Measurements from ENCODE around the gene TAF4.
"Not testable (repeated sequence)": the region's sequence is repeated elsewhere in the genome, so short reads cannot be mapped to it uniquely, and the experiment has no call there.

The TAF4 gene

DNA sequence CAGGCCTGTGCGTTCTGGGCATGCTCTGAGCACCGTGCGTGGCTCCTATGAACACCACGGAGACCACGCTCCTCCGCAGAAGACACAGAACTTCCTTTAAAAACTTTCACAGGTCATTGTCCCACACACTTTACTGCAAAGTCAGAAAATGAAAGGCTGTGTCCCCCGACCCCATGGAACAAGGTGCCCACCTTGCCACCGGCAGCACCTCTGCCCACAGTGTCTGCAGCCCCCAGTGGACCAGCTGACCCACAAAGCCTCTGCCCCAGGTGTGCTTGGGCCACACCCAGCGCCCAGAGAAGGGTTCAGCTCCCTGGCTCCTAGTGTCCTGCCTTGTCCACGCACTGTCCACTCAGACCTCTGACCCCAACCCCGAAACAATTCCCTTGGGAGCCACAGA is 8.7 kb downstream of the TAF4 start:
- DNase-seq, result no peak

DNA sequence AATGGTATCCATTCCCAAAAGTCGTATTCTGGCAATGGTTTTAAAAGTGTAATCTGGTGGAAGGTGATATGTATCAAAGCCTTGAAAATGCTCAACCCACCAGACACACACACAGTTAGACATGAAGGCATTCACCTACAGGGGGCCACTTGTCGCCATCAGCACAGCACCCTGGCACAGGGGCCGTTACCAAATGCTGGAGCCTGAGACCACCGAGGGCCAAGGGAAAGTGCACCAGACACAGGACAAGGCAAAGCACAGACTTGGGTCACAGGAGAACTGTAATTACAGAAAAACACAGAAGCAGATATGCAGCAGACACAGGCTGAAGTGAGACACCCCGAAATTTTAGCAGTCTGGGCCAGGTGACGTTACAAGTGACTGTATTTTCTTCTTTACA is 9.3 kb downstream of the TAF4 start:
- no peak for DNase-seq

DNA sequence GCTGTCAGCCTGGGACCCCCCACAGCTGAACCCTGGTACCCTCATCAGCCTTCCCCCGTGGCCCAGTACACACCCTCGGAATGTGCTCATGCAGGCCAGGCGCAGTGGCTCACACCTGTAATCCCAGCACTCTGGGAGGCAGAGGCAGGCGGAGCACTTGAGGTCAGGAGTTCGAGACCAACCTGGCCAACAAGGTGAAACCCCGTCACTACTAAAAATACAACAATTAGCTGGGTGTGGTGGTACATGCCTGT is 9.9 kb downstream of the TAF4 start:
- DNase-seq, result not testable (repeated sequence)

DNA sequence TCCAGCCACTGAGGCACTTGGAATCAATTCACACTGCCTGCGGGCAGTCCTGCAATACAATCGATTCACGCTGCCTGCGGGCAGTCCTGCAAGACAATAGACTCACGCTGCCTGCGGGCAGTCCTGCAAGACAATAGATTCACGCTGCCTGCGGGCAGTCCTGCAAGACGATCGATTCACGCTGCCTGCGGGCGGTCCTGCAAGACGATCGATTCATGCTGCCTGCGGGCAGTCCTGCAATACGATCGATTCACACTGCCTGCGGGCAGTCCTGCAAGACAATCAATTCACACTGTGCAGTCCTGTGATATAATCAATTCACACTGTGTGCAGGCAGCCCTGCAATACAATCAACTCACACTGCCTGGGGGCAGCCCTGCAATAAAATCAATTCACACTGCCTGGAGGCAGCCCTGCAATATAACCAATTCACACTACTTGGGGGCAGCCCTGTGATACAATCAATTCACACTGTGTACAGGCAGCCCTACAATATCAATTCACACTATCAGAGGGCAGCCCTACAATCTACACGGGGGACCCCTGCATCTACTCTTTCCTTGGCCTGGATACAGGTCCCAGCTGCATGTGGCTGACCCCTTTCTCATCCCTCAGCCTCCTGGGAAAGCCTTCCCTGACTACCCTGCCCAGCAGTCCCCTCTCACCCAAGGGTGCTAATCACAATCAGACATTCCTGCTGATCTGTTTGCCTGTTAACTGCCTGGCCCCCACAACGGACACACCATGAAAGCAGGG is 10.4 kb downstream of the TAF4 start:
- DNase-seq, result no peak

DNA sequence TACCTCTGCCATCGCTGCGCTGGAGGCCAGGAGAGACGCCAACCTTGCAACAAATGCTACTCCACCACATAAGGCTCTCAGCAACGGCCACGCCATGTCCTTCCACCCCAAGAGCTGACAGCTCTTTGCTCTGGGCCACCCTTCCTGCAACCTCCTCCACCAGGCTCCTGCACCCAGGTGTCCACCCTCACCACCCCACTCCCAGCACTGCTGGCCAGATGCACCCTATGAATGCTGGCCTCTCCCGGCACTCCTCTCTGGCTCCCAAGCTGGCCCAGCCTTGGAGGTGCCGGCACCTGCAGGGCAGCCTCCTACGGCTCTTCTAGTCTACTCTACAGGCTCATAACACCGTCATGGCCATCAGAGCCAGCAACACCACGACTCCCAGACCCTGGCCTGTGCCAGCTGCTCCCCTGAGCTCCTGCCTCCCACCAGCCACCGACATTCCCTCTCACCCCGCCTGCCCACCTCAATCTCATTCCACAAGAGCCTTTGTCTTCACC is 11.2 kb downstream of the TAF4 start:
- DNase-seq, result no peak

DNA sequence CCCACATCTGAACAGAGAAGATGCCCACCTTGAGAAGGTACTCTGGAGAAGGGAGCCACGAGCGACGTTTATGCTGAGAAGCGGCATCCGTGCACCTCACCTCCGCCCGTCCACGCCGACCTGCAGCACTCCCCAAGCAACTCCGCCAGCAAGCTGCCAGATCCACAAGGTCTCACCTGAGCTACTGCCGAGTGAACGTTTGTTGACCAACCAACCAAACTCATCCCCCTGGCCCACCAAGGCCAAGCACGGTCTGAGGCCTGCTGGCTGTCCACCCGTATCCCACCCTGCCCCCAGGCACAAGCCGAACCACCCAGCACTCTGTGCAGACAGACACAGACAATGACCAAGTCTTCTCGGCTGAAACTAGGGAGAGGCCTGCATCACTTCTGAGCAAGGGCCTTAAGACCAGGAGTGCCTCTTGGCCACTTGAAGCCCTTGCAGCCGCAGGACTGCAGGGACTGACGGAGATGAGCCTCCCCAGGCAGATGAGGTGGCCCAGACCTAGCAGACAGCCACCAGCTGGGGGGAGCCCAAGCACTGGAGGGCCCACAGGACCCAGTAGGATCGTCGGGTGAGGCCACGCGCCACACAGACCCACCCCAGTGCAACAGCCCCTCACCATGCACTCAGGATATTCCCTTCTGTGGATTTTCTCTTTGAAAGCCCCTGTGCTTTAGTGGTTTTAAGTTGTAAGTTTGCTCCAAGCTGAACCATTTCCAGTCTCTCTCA is 12.1 kb downstream of the TAF4 start:
- no peak for DNase-seq

DNA sequence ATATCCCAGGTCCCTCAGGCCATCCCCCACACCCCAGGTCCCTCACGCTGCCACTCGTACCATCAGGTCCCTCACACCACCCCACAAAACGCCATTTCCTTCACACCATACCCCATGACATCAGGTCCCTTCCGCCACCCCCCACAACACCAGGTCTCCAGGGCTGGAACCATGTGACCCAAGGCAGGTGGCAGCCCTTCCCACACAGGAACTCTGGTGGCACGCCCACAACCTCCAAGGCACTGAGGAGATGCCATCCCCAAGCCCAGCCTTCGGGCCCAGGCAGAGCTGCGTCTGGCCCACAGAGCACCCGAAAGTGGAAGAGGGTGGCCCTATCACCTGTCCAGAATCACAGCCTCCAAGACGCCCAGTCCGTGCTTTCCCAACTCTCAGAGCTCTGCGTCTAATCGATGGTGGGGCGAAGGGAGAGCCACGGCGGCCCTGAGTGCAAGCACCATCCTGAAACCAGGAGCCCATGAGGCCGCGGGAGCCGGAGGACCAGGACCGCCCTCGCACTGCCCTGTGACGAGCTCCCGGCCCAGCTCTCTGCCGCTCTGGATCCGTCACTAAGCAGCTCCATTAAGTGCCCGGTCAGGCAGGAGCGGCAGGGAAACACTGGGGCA is 12.7 kb downstream of the TAF4 start:
- no peak for DNase-seq

DNA sequence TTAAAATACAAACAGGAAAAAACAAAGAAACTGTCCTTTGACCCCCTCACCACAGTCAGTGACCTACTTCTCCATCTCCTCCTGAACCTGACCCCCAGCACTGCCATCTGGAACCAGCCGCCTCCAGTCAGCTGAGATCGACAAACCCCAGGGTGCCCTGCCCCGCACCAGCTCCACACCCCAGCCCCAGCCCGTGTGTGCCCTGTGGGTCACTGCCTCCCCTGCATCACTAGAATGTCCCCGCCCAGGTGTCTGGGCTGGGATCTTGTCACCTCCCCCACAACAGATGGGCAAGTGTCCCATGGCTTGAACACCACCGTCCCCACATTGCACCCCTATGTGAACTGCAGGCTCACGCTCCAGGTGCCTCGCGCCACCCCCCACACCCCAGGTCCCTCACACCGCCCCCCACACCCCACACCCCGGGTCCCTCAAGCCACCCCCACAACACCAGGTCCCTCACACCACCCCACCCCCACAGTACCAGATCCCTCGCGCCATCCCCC is 13.3 kb downstream of the TAF4 start:
- DNase-seq, result no peak

DNA sequence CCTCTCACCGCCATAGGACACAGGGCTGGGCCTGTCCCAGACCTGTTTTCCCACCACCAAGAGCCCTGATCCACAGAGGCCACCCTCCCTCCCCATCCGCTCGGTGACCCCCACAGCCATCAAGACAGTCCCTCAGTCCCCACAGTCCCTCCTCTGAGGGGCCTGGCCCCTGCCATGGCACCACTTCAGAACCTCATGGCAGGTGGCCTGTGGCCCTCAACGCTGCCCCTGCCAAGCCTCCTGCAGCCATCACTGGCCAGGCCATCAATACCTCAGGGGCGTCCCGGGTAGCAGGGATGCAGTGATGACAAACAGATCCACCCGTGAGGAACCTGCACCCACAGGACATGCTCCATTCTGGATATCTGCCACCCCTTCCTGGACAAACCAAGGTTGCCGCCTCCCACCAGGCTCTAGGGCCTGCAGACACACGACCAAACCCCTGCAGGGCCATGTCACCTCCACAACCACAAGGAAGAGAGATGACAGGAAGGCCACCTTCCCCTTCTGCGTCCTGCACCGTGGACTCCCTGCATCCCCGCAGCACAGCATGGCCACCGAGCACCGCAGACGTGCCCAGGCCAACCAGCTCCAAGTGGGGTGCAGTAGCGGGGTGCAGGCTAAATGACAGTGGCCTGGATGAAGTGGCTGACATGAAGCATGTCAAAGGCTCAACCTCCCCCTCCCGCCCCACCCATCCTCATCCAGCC is 14.0 kb downstream of the TAF4 start:
- no peak for DNase-seq

DNA sequence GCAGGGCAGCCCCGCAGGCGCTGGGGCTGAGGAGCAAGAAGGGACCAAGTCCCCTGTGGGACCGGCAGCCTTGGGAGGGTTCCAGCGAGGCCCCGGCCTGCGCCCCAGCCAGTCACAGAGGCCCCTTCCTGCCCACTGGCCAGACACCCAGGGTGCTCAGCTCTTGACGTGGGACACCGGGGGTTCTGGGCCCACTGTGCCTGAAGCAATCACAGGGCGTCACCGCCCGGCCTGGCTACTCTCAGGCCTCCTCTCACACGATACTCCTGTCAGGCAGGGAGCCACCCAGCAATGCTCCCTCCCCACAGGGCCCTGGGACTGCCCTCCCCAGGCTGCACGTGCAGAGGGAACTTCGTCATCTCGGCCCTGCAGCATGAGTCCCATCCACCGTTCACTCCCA is 14.5 kb downstream of the TAF4 start:
- no peak for DNase-seq

DNA sequence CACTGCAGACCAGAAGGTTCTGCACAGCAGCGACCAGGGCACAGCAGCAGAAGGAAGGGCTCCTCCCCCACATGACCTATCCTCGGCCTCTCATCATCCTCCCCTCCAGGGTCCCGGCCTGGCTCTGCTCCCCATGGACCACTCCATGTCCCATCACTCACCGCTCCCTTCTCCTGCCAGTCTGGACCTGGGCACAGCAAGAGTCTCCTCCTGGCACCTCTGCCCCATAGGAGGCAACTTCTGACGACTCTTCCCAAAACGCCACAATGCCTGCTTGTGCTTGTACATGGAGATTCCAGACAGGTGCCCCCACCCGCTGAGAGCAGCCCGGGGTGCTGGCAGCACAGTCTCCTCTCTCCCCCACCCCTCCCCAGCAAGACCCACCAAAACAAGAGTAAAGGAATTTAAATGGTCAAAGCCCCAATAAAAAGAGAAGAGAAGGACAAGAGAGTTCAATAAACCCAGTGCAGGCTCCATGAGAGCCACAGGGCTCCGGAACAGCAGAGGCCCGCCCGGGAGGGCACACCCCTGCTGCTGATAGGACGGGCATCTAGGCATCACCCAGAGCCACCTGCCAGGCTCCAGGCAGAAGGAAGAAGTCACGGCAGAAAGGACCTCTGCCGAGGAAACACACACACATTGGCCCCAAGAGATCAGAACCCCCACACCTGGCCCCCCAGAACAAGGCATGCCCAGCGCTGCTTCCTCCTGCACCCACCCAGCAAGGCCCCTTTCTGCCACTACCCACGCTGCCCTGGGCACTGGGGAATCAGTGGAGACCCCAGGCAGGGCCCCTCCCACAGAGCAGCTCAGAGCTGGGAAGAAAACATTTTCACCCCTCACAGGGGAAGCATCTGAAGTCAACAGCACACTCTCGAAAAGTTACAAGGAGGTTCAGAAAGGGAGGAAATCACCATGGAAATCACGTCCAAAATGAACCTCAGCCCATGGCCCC is 15.2 kb downstream of the TAF4 start:
- no peak for DNase-seq

DNA sequence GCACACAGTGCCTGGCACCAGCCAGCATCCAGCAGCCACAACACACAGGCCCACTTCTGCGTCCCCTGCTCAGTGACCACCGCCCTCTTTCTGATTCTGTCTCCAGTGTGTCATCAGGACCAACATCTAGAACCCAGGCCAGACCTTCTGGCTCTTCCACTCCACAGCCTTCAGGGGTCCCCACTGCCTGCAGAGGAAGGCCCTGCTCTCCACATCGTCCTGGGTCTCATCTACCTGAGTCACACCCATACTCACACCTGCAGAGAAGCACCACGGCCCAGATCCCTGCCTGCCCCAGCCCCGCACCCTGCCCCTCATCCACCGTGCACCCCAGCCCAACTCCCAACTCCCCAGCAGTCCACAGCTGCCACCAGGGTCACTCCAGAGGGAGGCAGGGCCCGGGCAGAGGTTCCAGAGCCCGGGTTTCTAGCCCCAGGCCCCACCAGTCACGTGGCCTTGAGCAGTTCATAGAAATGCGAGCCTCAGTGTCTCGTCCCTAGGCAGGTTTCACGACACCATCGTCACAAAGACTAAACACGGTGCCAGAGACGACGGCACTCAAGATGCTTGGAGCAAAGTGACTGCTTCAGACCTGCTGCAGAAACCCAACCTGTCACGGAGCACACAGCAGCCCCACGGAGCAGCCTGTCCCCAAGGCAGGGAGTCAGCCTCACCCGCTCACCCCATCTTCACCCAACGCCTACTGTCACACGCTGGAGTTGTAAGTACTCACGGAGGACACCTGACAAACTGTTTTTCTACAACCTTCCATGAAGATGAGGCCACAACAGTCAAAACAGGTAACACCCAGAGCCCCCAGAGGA is 16.1 kb downstream of the TAF4 start:
- no peak for DNase-seq

DNA sequence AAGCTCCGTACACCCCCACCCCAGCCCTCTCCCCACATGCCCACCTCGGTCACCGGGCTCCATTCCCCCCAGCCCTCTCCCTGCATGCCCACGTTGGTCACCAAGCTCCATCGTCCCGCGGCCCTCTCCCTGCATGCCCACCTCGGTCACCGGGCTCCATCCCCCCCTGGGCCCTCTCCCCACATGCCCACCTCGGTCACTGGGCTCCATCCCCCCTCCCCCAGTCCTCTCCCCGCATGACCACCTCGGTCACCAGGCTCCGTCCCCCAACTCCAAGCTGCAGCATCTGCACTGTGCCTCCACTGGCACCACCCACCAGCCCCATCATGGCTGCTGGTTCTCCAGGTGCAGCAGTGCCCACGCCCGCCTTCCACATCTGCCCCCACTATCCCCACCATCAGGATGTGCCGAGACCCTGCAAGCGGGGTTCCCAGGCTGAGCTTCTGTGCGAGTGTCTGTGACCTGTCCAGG is 16.8 kb downstream of the TAF4 start:
- DNase-seq, result no peak

DNA sequence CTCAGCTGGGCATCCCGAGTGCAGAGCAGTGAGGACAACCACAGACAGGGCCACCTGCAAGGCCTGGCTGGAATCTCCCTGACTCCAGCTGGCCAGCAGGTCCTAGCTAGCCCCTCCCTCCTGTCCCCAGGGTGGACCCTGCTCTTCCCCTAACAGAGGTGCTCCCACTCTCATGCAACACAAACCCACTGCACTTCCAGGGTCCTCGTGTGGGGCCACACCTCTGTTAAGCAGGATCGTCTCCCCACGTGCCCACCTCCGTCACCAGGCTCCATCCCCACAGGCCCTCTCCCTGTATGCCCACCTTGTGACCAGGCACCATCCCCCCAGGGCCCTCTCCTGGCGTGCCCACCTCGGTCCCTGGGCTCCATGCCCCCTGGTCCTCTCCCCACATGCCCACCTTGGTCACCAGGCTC is 17.3 kb downstream of the TAF4 start:
- no peak for DNase-seq

DNA sequence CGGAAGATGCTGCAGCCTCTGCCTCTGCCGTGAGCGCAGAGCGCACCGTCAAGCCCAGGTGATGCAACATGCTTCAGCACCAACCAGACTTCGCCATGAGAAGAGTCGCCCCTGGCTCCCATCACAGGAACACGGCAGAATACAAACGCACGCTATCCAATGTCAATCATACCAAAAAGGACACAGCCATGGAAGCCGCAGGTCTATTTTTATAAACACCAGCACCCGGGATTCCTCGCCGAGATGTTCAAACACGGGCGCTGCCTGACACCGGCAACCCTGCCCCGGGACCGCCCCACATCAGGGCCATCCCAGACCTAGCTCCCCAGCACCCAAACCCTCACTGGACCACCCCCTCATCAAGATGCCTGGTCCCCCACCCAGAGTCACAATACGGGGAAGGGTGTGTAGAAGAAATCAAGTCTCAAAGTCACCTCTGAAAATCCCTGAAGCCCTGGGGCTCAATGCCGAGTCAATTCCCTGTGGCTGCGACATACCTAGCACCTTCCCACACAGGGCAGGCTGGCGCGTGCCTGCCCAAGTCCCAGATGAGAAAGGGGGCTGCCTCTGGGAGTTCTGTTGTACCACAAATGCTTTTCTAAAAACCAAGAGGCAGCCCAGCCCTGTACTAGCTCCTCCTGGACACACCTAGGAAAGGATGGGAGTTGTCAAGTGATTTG is 17.9 kb downstream of the TAF4 start:
- no peak for DNase-seq

DNA sequence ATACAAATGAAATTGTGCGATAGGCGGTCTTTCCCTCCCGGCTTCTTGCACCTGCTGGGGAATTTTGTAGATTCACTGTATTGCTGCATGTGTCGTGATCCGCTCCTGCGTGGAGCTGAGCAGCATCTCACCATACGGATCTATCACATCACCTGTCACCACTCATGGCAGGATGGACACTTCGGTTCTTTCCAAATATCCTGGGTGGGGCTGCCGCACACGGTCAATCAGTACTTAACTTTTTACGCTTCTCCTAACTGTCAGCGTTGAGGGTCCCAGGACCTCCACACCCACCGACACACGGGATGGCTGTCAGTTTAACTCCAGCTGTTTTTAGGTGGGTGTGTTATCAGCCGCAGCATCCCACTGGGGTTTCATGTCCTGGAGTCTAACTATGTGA is 19.2 kb downstream of the TAF4 start:
- no peak for DNase-seq

DNA sequence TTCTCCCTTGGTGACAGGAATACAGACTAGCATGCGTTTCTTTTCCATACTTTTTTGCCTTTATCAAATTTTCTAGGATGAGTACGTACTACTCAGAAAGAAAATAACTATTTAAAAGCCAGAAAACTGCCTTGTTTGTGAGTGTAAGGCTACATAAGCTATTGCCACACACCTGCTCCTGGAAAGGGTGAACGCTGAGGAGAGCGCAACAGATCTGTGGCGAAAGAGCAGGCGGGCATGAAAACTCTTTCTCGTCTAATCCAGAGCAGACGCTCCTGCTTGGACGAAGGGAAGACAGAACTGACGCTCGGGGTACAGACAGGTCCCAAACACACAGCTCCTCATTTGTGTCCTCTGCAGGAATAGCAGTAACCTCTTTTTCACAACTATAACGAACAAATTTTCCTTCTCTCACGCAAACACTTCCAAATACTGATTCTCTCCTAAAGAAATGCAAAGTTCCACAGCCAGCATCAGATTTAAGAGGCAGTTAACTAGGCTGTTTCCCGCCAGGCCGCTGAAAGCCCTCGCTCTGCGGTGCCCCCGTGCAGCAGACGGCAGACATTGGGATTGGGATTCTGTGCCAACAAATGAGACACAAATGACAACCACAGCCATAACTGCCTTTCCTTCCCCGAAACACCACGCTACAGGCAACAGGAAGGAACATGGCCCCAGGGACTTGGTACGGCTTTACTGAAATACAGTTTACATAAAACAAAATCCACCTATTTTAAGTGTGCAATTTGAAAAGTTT is 20.0 kb downstream of the TAF4 start:
- no peak for DNase-seq

DNA sequence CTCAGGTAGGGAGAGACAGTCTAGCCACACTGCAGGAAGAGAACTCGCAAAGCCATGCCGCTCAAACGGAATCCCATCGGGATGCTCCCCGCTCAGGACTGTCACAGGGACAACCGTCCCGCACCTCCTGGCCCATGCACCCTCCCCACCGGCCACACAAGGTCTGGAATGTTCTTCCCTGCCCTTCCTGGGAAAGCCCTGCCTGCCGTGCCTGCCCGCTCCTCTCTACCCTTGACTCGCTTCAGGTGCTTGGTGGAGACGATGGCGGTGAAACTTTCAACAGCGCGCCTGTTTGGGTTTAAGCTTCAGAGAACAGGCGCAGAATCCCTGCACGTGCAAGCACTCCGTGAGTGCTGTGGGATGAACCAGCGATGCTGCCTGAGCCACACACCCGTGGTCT is 20.6 kb downstream of the TAF4 start:
- DNase-seq, result no peak

DNA sequence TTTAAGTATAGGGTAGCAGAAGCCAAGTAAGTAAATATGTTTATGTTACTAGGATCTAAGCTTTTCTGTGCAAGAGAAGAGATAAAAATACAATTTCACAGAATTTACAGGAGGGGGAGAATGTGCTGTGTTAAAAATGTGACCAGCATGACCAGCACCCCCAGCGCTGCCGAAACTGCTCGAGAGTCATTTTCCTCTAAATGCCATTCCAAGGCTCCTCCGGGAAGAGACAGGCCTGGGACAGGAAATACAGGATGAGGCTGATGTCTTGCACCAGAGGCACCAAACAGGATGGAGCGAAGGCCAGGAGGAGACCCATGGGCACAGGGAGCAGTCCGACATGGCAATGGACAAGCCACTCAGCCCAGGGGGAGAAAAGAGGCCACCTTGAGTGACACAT is 21.1 kb downstream of the TAF4 start:
- DNase-seq, result no peak
